Spleen (tissue), 3 donors: ENCODE data around the gene ARID5B.

ENCODE experiments used
- POLR2A ChIP-seq, 3 donors: fragments of 450-650 bp; IDR thresholded peaks; one replicate each; pipeline ENCODE4 v1.5.1; 2017; ENCODE audit warnings: antibody characterized with exemption in 3 of 3, mild to moderate bottlenecking in 1 of 3
- POLR2AphosphoS5 ChIP-seq, 3 donors: sonication (generic); formaldehyde crosslinking; IDR thresholded peaks; one replicate each; pipeline ENCODE4 v1.5.1; 2017; ENCODE audit warnings: antibody characterized with exemption in 3 of 3

- TF ChIP-seq POLR2AphosphoS5 (IDR thresholded peaks at IDR 0.05): no peak
- TF ChIP-seq POLR2A (IDR thresholded peaks at IDR 0.05): no peak
Measured at GRCh38 chr10:62080905-62081304, 179.4 kb downstream of the ARID5B start.
